Islet precursor cell (in vitro differentiated cells): ENCODE measurements around the gene CIAPIN1.
A peak's percentile ranks its signal among the peaks of the same experiment; 100 is the strongest.

Experiments used
- DNase-seq: peaks from one replicate; pipeline ENCODE4 v3.0.0-alpha.2; 2018

CIAPIN1 gene

DNA sequence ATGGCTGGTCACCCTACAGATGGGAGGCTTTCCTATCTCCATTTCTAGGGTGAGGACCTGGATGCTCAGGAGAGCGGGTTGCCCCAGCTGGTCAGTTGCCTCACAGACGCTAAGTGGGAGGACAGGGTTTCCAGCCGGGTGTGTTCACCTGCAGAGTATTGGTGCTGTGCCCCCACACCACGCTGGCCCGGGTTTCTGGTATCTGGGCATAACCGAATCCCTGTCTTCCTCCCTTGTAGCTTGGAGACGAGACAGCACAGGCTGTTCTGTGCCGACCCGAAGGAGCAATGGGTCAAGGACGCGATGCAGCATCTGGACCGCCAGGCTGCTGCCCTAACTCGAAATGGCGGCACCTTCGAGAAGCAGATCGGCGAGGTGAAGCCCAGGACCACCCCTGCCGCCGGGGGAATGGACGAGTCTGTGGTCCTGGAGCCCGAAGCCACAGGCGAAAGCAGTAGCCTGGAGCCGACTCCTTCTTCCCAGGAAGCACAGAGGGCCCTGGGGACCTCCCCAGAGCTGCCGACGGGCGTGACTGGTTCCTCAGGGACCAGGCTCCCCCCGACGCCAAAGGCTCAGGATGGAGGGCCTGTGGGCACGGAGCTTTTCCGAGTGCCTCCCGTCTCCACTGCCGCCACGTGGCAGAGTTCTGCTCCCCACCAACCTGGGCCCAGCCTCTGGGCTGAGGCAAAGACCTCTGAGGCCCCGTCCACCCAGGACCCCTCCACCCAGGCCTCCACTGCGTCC, 65.2 kb downstream of the CIAPIN1 start:
- no peak for DNase-seq

DNA sequence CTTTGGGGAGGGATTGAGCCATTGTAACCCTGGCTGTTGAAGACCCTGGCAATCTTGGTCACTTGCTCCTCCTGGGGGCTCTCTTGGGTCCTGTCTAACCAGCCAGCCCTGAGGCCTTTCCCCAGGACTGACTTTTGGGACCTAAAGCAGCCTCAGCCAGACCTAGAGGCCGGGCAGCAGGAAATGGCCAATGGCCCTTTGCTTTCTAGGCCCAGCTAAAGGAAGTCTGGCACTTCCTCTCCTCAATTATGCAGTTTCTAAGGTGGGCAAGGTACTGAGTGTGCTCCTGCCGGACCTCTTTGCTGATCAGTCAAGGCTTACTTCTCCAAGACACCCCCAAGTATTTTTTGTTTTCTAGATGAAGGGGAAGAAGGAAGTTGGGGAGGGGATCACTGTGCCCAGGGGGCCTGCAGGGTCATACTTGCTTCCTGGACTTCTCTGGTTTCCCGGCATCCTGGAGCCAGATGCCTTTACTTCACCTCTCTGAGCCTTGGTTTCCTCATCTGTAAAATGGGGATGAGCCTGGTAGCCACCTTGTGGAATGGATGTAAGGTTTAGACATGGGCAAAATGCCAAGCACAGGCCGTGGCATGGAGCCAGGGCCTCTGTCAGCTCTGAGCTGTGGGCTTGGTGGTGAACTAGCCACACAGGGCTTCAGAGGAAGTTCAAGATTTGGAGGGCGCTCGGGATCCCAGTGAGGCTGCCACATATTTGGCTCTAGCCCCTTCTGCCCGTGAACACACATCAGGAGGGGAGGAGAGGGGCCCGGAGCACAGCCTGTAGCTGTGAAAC, 66.3 kb downstream of the CIAPIN1 start:
- no peak for DNase-seq

DNA sequence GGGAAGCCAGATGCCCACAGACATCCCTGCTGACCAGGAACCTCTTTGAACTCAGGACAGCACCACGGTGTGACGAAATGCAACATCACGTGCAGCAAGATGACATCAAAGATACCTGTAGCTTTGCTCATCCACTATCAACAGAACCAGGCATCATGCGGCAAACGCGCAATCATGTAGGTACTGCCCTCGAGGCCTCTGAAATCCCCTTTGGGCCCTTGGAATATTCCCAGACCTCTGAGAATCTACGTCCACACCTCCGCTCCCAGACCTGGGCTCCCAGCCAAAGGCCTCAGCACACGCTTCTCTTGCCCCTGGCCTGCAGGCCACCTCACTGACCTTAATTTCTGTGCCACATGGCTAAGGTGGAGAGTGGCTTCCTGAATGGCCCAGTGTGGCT, 67.6 kb downstream of the CIAPIN1 start:
- DNase-seq: peak; percentile 77
